ENCODE measurements around the gene YBEY. TPM values are rescaled to one million over a fixed set of nuclear protein-coding genes. Genes with fewer than 3 reads are reported as not detected.
"Not testable (repeated sequence)": the region's sequence is repeated elsewhere in the genome, so short reads cannot be mapped to it uniquely, and the experiment has no call there.

YBEY gene
- total and polyA plus RNA-seq, 2 of the 8 experiments (the other 6 are each of a cell fraction or from before 2014, with no cell fraction given), result 26.9 to 31.9 TPM

- TF ChIP-seq, protein P1, sequence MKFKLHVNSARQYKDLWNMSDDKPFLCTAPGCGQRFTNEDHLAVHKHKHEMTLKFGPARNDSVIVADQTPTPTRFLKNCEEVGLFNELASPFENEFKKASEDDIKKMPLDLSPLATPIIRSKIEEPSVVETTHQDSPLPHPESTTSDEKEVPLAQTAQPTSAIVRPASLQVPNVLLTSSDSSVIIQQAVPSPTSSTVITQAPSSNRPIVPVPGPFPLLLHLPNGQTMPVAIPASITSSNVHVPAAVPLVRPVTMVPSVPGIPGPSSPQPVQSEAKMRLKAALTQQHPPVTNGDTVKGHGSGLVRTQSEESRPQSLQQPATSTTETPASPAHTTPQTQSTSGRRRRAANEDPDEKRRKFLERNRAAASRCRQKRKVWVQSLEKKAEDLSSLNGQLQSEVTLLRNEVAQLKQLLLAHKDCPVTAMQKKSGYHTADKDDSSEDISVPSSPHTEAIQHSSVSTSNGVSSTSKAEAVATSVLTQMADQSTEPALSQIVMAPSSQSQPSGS (IDR thresholded peaks at IDR 0.05; ENCODE audit: low read length), result no peak
- TF ChIP-seq ZNF274 (IDR thresholded peaks at IDR 0.05; ENCODE audit: borderline replicate concordance, extremely low read depth, low read length) (no peak), NANOG (IDR thresholded peaks at IDR 0.05; ENCODE audit: insufficient read depth, low read depth, low read length, poor library complexity, severe bottlenecking) (no peak), SIX5 (IDR thresholded peaks at IDR 0.05; ENCODE audit: low read depth, low read length) (no peak), CHD1 (IDR thresholded peaks at IDR 0.05; ENCODE audit: low read depth, low read length) (no peak), KDM5A (IDR thresholded peaks at IDR 0.05; ENCODE audit: low read length) (no peak), RNF2 (IDR thresholded peaks at IDR 0.05; ENCODE audit: borderline replicate concordance, low read depth, low read length, missing control alignments, poor library complexity, severe bottlenecking) (no peak), RXRA (IDR thresholded peaks at IDR 0.05; ENCODE audit: insufficient read depth, low read depth, low read length) (no peak)
These were observed 46.3 kb upstream of the YBEY start (continued) for GRCh38 chr21:46239817-46240325.

DNA sequence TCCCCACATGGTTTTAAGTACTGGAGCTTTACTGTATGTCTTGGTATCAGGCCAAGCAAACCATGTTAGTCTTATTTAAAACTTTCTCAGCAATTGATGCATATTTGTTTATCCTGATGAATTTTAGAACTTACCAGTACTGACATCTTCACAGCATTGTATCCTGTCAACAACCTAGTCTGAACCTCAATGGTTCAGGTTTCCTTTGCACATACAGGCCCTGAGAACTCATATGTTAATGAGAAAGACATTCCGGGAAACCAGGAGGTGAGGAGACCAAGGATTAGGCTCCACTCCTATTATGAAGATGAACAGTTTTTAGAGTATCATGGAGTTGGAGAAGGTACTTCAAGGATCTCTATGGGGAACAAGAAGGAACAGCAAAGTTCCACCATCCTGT, 44.6 kb upstream of the YBEY start:
- DNase-seq (ENCODE audit: low read depth in 1 of 2, low spot score in 2 of 2), result not testable (repeated sequence)
- WGBS, 2 experiments (ENCODE audit: extremely low coverage in 1 of 2, insufficient coverage in 1 of 2, insufficient read length in 1 of 2, insufficient replicate concordance in 2 of 2, low coverage in 1 of 2, low lambda C conversion rate in 2 of 2, missing lambda C conversion rate in 1 of 2), result 100% methylated on average over 1 of the region's 1 CpG; no CpG with 5 or more reads in 1 of the 2 experiments

More for the DNA sequence above, 44.6 kb upstream of the YBEY start:
- not testable (repeated sequence) for H3K14ac ChIP-seq (ENCODE audit: insufficient read length); H4K5ac ChIP-seq (ENCODE audit: insufficient read length, low read depth, low read length); H3K27me3 ChIP-seq (replicated peaks in 1 of 4; ENCODE audit: control insufficient read depth in 3 of 4, extremely low read depth in 1 of 4, insufficient read depth in 3 of 4, low read length in 3 of 4); H3K23me2 ChIP-seq (ENCODE audit: low read depth, low read length); H3K4me3 ChIP-seq (ENCODE audit: extremely low read depth in 1 of 4, insufficient read depth in 2 of 4, low read depth in 3 of 4, low read length in 4 of 4); H3K27ac ChIP-seq (ENCODE audit: low read depth, low read length); H2AFZ ChIP-seq (ENCODE audit: low read length); H2BK20ac ChIP-seq (ENCODE audit: low read length); H3K79me2 ChIP-seq (ENCODE audit: control insufficient read depth in 1 of 2, insufficient read depth in 2 of 2, low read length in 2 of 2); H3K56ac ChIP-seq (replicated peaks; ENCODE audit: insufficient read length, low read depth, low read length); H4K20me1 ChIP-seq (replicated peaks in 1 of 2; ENCODE audit: control insufficient read depth in 1 of 2, insufficient read depth in 2 of 2, low read length in 2 of 2); H3K4me2 ChIP-seq (ENCODE audit: insufficient read depth in 1 of 2, low read depth in 2 of 2, low read length in 2 of 2); H2BK15ac ChIP-seq (ENCODE audit: low read length); H4K91ac ChIP-seq (replicated peaks; ENCODE audit: insufficient read length, low read length); H4K8ac ChIP-seq (ENCODE audit: extremely low read depth, insufficient read depth, low read length); H3K18ac ChIP-seq (ENCODE audit: extremely low read depth, low read length); H3K9ac ChIP-seq (replicated peaks in 1 of 4; ENCODE audit: extremely low read depth in 1 of 4, low read depth in 3 of 4, low read length in 3 of 4); H3K4ac ChIP-seq (replicated peaks; ENCODE audit: insufficient read length, low read depth, low read length); H3K9me3 ChIP-seq (ENCODE audit: insufficient read depth in 2 of 2, low read depth in 1 of 2, low read length in 1 of 2); FAIRE-seq; H2BK120ac ChIP-seq (replicated peaks; ENCODE audit: low read depth, low read length); H2AK5ac ChIP-seq (ENCODE audit: low read depth, low read length); H2BK12ac ChIP-seq (ENCODE audit: low read depth, low read length); H3K23ac ChIP-seq (ENCODE audit: insufficient read length); H3K79me1 ChIP-seq (ENCODE audit: low read depth, low read length); H2BK5ac ChIP-seq (ENCODE audit: low read depth, low read length); H3K4me1 ChIP-seq (replicated peaks in 1 of 4; ENCODE audit: control insufficient read depth in 3 of 4, insufficient read depth in 4 of 4, low read length in 3 of 4)
- H3K36me3 ChIP-seq (ENCODE audit: control insufficient read depth in 2 of 4, insufficient read depth in 4 of 4, low read length in 3 of 4), result peaks cover 25 to 91% (median 75%) of the 10 kb centered on the region in 4 experiments
- ChIA-PET CTCF (ENCODE audit: partially characterized antibody) (interaction anchor here (1.1 to 1.7 kb wide), 2 partner anchors 12 to 14 kb away, joined by 3 to 4 read pairs; no protein-coding TSS in a partner anchor), POLR2A (ENCODE audit: partially characterized antibody) (interaction anchor here (1.5 to 2.7 kb wide), 3 partner anchors 8 to 19 kb away, joined by 4 to 9 read pairs (median 8); partner anchors contain the start of gene LSS)

Measured in H1 (cell line).